ENCODE results near the gene CCDC3.

- TF ChIP-seq POLR2A (IDR thresholded peaks at IDR 0.05) = no peak
- TF ChIP-seq, protein P1, sequence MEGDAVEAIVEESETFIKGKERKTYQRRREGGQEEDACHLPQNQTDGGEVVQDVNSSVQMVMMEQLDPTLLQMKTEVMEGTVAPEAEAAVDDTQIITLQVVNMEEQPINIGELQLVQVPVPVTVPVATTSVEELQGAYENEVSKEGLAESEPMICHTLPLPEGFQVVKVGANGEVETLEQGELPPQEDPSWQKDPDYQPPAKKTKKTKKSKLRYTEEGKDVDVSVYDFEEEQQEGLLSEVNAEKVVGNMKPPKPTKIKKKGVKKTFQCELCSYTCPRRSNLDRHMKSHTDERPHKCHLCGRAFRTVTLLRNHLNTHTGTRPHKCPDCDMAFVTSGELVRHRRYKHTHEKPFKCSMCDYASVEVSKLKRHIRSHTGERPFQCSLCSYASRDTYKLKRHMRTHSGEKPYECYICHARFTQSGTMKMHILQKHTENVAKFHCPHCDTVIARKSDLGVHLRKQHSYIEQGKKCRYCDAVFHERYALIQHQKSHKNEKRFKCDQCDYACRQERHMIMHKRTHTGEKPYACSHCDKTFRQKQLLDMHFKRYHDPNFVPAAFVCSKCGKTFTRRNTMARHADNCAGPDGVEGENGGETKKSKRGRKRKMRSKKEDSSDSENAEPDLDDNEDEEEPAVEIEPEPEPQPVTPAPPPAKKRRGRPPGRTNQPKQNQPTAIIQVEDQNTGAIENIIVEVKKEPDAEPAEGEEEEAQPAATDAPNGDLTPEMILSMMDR (IDR thresholded peaks at IDR 0.05) = no peak
These were observed 44.4 kb downstream of the CCDC3 start for GRCh38 chr10:12957081-12957480.
